GM18909 (cell line): ENCODE measurements around the gene RNF220.
A peak's percentile ranks its signal among the peaks of the same experiment; 100 is the strongest.
"Not testable (repeated sequence)": the region's sequence is repeated elsewhere in the genome, so short reads cannot be mapped to it uniquely, and the experiment has no call there.

ENCODE experiments used
- ATAC-seq: cut with Tn5 transposase; IDR thresholded peaks from one replicate; pipeline ENCODE4 v1.9.1; 2021; ENCODE audit warnings: mild to moderate bottlenecking; ENCODE audit not compliant: unreplicated experiment, poor library complexity

RNF220 gene

DNA sequence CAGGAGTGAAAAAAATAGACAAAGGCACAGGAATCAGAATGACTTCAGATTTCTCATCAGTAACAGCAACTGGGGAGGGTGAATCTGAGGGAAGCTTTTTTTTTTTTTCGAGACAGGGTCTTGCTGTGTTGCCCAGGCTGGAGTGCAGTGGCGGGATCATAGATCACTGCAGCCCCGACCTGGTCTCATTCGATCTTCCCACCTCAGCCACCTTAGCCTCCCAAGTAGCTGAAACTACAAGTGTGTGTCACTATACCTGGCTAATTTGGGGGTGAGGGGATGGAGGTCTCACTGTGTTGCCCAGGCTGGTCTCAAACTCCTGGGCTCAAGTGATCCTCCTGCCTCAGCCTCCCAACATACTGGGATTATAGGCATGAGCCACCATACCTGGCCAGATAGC, 280.2 kb downstream of the RNF220 start:
- ATAC-seq, result no peak

DNA sequence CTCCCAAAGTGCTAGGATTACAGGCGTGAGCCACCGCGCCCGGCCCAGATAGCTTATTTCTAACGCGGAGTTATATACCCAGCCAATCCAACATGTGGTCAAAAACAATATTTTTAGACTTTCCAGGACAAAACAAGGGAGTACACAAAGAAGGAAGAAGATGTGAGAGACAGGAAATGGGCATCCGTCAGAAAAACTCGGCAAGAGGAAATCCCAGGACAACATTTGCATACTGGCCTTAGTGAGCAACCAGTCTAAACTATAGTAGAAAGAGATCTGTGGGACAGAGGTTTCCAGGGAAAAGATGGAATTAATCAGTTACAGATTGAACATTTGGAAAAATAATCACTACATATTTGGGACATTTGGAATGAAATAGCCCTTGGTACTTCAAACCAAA, 280.8 kb downstream of the RNF220 start:
- ATAC-seq, result no peak

- no peak for ATAC-seq
These were observed 283.8 kb downstream of the RNF220 start for GRCh38 chr1:44688760-44689446.

- ATAC-seq, result no peak
These were observed 284.4 kb downstream of the RNF220 start for GRCh38 chr1:44689447-44689765.

GRCh38 chr1:44693159-44693558, 288.1 kb downstream of the RNF220 start:
- no peak for ATAC-seq

GRCh38 chr1:44693900-44694299, 288.8 kb downstream of the RNF220 start:
- ATAC-seq, result no peak

DNA sequence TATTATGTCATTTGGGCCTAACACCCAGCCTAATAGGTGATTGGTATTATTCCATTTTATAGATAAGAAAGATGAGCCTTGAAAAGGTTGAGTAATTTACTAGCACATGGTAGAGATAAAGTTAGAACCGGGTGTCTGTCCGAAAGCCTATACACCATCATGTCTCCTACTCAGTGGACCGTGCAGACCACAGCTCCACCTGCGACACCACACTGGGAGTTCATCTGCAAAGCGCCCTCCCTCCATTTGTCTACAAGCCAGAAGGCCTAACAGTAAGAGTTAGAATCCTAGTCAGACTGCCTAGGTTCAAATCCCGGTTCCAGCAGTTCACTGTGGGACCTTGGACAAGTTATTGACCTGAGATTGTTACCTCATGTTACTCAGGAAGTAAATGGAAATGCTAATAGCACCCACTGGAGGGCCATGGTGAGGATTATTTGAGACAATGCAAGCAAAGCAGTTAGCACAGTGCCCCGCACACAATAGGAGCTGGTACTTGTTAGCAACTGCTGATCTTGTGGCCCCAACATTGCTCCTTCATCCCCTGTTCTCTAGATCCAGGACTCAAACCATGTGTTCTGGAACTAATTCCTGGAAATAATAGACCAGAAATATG, 289.9 kb downstream of the RNF220 start:
- peak; percentile 57 for ATAC-seq

DNA sequence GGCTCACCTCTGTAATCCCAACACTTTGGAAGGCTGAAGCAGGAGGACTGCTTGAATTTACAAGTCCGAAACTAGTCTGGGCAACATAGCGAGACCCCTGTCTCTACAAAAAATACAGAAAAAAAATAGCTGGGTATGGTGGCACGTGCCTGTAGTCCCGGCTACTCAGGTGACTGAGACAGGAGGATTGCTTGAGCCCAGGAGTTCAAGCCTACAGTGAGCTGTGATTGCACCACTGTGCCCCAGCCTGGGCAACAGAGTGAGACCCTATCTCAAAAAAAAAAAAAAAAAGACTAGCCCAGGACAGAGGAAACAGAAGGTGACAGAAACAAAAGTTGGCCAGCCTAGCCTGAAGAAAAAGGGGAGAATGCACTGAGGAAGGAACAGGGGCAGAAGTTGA, 290.6 kb downstream of the RNF220 start:
- ATAC-seq, result no peak

GRCh38 chr1:44696101-44696500, 291.0 kb downstream of the RNF220 start:
- no peak for ATAC-seq

DNA sequence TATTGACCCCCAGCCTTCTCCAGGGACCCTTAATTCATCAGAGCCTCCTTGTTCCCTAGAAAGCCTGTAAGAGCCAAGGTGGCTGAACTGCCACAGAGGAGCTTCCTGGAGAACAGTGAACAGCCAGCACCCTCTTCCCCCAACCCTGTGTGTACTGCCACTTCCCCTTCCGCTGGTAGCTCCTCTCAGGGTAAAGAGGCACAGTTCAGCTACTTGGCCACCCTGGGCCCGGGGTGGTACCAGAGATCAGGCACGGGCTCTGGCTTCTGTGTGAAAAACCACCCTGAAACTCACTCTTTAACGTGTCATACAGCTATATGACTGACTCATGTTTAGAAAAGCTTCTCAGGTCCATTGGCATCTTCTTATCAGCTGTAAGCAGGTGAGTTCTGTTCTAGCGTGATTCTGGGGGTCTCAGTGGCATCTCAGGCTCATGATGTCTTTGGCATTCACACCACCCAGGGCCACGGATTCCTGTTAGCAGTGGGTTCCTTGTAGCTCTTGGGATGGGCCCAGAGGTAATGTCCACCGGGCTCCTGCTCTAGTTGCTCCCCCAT, 291.8 kb downstream of the RNF220 start:
- no peak for ATAC-seq

DNA sequence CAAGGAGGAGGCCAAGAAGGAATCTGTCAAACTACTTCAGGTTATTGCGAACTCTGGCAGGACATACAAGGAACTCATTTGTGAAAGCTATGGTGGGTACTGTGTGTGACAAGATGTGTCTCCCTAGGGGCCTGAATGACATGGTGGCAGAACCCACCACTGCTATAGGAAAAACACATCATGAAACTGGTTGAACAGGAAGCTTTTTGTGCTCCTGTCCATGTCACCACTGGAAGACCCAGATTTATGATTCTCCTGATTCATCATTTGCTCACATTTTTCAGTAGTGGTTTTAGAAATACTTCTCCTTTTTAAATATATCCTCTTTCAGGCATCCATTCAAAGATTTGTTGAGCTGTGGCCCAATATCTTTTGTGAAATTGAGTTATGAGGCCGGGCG, 293.1 kb downstream of the RNF220 start:
- ATAC-seq, result no peak

DNA sequence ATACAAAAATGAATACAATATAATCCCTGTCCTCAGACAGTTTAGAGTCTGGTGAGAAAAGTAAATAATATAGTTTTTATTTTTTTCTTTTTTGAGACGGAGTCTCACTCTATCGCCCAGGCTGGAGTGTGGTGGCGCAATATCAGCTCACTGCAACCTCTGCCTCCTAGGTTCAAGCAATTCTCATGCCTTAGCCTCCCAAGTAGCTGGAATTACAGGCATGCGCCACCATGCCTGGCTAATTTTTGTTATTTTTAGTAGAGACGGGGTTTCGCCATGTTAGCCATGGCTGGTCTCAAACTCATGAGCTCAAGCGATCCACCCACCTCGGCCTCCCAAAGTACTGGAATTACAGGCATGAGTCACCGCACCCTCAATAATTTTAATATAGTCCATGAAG, 294.3 kb downstream of the RNF220 start:
- not testable (repeated sequence) for ATAC-seq

DNA sequence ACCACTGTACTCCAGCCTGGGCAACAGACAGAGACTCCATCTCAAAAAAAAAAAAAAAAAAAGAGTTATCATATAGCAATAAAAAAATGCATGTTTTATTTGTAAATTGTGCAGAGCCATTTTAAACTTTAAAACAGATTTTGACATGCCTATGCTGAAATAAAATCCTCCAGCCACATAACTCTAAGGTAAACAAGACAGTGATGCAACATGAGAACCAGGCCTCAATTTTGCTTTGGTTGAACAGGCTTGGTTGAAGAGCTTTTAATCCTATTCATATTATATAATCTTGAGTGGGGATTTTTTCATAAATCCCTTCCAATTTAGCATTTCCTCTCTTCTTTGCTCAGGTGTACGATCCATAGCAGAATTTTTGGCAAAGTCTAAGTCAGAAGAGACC, 295.5 kb downstream of the RNF220 start:
- ATAC-seq, result no peak

- ATAC-seq, result no peak
These were observed 296.1 kb downstream of the RNF220 start for GRCh38 chr1:44701141-44701573.
